ENCODE results near the gene MAML1. TPM values are rescaled to one million over a fixed set of nuclear protein-coding genes. Genes with fewer than 3 reads are reported as not detected.
A peak's percentile ranks its signal among the peaks of the same experiment; 100 is the strongest.

The MAML1 gene
- total RNA-seq, 1 donor from 2014 or later, result 11.8 TPM

DNA sequence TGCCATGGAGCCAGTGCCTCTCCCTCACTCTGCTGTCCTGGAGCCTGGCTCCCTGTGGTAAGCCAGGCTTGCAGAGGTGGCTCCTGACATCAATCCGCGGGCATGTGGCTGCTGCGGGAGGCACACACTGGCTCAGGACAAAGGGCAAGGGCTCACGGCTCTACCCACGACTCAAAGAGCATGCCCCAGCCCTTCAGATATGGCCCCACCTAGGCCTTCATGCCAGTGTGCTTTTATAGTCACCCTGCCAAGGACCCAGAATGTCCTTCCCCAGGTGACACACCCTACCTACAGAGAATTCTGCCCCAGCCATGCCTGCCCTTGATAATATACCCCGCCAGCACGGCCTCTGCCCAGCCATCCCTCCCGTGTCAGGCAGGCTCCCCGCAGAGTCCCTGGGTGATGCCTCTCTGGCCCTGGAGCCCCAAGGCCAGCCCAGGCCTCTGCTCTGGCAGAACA lies 72.5 kb downstream of the MAML1 start:
- no peak for TF ChIP-seq CTCF (conservative IDR thresholded peaks at IDR 0.05; ENCODE audit: low read depth, low read length)
- no peak for DNase-seq (ENCODE audit: low read depth)
- H3K4me3 ChIP-seq (ENCODE audit: low read depth, low read length), result peak overlapping the region; percentile 73

DNA sequence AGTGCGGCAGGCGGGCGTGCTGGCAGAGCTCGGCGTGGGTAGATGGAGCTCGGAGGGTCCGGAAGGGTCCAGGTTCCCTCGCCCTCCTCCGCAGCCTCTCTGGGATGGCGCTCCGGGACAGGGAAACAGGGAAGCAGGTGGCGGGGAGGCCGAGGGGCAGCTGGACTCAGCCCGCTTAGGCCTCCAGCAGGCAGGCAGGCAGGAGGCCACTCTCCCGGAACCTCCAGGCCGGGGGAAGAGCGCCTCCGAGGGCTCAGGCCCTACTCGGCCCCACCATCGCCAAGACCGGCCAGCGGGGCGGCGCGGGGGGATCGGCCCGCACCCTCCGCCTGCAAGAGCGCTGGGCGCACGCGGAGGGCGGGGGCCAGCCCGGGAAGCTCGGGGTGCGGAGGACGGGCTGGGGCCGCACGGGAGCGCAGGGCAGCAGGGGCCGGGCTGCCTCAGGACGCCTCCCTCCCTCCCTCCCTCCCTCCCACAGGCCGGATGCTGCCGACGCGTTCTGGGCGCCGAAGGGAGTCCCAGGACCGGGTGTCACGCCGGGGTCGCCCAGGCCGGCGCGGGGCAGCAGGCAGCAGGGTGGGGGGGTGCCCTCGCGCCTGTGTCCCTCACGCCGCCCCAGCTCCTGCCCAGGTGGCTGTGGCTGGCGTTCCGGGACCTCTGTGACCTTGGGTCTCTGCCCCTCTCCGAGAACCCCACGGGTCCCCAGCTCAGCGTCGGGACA lies 73.1 kb downstream of the MAML1 start:
- DNase-seq (ENCODE audit: low read depth), result no peak

DNA sequence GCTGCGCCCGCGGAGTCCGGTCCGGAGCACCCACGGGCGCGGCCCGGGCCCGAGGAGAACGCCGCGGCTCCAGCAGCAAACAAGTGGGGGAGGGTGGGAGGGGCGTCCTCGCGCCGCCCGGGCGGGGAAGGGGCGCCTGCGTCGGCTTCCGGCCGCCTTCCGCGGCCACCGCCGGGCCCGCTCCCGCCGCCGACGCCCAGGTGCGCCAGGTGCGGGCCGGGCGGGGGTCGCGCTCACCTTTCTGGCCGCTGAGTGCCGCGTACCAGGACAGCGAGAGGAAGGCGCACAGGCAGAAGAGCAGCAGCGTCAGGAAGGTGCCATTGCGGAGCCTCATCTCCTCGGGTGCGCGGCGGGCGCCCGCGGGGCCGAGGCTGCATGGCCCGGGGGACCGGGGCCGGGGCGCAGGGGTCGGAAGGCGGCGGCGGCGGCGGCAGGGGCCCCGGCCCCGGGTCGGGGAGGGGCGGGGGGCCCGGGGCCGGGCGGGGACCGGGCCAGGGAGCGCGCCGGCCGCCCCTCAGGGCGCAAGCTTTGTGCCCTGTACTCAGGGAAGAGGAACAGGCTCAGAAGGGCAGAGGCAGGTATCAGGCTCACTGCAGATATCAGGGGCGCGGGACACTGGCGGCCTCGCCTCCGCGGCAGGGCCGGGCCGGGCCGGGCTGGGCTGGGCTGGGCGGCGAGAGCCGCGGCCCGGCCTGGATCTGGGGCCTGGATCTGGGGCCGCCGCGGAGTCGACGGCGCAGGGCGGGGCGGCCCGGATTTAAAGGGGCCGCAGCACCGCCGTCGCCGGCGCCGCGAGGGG lies 73.8 kb downstream of the MAML1 start, which contains the start of gene MGAT4B:
Gene MGAT4B (minus strand): TSS at position 617 of the 799 bp plus-strand sequence. CDS start 283 bp downstream, at position 334.
- DNase-seq (ENCODE audit: low read depth), result no peak
- TF ChIP-seq CTCF (conservative IDR thresholded peaks at IDR 0.05; ENCODE audit: low read depth, low read length), result no peak
- peak within 1 kb of the TSS; percentile 73 for H3K4me3 ChIP-seq (ENCODE audit: low read depth, low read length)

More for the DNA sequence above, 73.1 kb downstream of the MAML1 start:
- H3K4me3 ChIP-seq (ENCODE audit: low read depth, low read length), result peak overlapping the region; percentile 73
- no peak for TF ChIP-seq CTCF (conservative IDR thresholded peaks at IDR 0.05; ENCODE audit: low read depth, low read length)

DNA sequence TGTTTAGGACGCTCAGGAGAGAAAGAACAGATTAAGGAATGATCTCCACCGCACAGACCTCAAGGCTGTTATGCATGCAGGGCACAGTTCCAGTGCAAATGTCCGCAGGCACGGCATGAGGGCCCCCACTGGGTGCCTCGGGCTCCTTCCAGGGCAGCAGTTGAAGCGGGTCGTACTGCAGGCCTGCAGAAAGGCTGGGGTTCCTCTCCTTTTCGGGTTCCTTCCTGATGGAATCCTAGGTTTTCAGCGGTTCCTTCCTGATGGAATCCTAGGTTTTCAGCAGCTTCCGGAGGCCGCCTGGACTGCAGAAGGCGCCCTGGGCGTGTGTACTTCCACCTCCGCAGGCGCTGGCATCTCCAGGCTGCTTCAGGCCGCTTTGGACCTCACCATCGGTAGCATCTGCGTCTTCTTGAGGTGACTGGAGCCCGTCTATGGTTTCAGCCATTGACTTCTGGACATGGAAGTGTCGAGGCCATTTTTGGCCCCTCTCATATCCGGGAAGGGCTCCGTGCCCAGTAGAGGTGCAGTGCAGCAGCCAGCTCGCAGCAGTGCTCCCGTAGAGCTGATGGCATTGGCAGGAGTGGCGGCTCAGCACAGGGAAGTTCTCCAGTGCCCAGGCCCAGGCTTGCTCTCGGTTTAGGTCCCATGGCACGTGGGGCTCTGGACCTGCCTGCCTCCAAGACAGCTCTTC lies 79.7 kb downstream of the MAML1 start:
- no peak overlapping the region for H3K4me3 ChIP-seq (ENCODE audit: low read depth, low read length)
- DNase-seq (ENCODE audit: low read depth), result no peak

GRCh38 chr5:179812997-179813607 lies 80.5 kb downstream of the MAML1 start:
- TF ChIP-seq CTCF (conservative IDR thresholded peaks at IDR 0.05; ENCODE audit: low read depth, low read length), result no peak
- no peak overlapping the region for H3K4me3 ChIP-seq (ENCODE audit: low read depth, low read length)
- no peak for DNase-seq (ENCODE audit: low read depth)

More for the DNA sequence above, 79.7 kb downstream of the MAML1 start:
- TF ChIP-seq CTCF (conservative IDR thresholded peaks at IDR 0.05; ENCODE audit: low read depth, low read length), result no peak

GRCh38 chr5:179814090-179814489 lies 81.5 kb downstream of the MAML1 start:
- no peak overlapping the region for H3K4me3 ChIP-seq (ENCODE audit: low read depth, low read length)
- DNase-seq (ENCODE audit: low read depth), result no peak
- no peak for TF ChIP-seq CTCF (conservative IDR thresholded peaks at IDR 0.05; ENCODE audit: low read depth, low read length)

Data from epithelial cell of proximal tubule (primary cell).